GM18505 (cell line): Measurements from ENCODE around the gene ADGRD1.
"Not testable (repeated sequence)": the region's sequence is repeated elsewhere in the genome, so short reads cannot be mapped to it uniquely, and the experiment has no call there.

Experiments used
- ATAC-seq: cut with Tn5 transposase; IDR thresholded peaks from one replicate; pipeline ENCODE4 v1.9.1; 2021; ENCODE audit not compliant: unreplicated experiment
- POLR2A ChIP-seq: IDR thresholded peaks from 4 replicates; pipeline ENCODE4 v1.6.1; 2011; ENCODE audit warnings: borderline replicate concordance; ENCODE audit not compliant: insufficient read depth, insufficient read length; ENCODE audit errors: extremely low read depth

Gene ADGRD1

GRCh38 chr12:131114271-131114670 lies 160.6 kb downstream of the ADGRD1 start:
- no peak for ATAC-seq
- no peak for TF ChIP-seq POLR2A

DNA sequence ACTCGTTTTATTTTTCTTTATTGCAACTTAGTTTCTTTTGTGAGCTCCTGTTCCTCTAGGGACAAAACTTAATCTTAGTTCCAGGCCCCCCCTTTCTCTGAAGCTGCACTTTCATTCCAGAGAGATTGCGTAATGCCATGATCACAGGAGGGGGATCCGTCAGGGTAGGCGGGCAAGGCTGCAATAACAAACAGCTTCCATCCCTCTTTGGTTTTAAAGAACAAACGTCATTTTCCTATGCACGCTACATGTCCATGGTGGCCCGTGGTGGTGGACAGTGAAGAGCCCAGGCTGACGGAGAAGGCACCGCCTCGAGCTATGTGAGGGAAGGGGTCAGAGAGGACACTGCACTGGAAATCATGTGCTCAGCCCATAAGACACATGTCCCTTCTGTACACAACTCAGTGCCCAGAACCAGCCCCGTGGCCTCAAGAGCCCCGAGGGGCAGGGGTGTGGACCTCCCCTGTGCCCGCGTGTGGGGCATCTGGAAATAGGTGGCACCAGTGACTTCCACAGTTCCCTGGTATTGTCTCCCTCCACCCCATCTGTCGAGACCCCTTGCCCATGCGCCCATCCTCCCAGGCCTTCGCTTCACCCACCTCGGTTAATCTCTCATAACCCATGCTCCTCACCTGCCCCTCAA lies 161.4 kb downstream of the ADGRD1 start:
- ATAC-seq: no peak
- no peak for TF ChIP-seq POLR2A

GRCh38 chr12:131115766-131116467 lies 162.2 kb downstream of the ADGRD1 start:
- no peak for TF ChIP-seq POLR2A
- no peak for ATAC-seq

- no peak for TF ChIP-seq POLR2A
- ATAC-seq: no peak
Observed at GRCh38 chr12:131116468-131117117, 162.9 kb downstream of the ADGRD1 start.

- no peak for ATAC-seq
- no peak for TF ChIP-seq POLR2A
Observed at GRCh38 chr12:131117438-131118245, 163.9 kb downstream of the ADGRD1 start.

DNA sequence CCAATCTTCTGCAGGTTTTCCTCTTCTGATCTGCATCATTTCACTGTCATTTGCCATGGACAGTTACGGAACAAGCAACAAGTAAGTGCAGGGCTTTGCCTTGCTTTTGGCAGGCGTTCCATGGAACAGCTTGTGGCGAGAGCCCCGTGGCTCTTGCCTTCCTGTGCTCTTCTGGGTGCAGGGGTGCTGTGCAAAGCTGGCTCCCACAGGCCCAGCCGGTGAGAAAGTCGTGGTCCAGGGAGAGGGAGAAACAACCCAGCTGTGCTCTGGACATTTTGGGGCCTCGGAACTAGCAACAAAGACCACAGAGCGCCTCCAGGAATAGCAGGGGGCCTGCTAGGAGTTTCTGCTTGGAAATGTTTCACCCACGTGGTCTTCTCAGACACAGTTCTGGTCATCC lies 164.7 kb downstream of the ADGRD1 start:
- ATAC-seq: no peak
- TF ChIP-seq POLR2A: no peak

- ATAC-seq: not testable (repeated sequence)
Observed at GRCh38 chr12:131119345-131119744, 165.6 kb downstream of the ADGRD1 start.

DNA sequence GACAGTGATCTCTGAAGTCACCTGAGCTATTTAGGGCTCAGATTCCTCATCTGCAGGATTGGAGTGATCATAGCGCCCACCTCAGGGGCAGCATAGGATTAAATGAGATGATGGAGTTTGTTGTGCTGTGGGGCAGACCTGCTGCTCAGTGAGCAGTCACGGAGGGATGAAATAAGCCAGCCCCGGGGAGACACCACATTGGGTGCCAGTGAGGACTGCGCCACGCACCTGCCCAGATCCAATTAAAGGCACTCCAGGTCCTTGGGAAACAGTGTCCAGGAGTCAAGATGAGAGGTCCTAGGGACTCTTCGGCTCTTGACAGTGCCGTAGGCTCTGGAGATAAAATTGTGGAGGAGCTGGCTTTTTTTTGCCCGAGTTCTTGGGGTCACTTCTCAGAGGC lies 166.2 kb downstream of the ADGRD1 start:
- TF ChIP-seq POLR2A: no peak
- ATAC-seq: no peak

DNA sequence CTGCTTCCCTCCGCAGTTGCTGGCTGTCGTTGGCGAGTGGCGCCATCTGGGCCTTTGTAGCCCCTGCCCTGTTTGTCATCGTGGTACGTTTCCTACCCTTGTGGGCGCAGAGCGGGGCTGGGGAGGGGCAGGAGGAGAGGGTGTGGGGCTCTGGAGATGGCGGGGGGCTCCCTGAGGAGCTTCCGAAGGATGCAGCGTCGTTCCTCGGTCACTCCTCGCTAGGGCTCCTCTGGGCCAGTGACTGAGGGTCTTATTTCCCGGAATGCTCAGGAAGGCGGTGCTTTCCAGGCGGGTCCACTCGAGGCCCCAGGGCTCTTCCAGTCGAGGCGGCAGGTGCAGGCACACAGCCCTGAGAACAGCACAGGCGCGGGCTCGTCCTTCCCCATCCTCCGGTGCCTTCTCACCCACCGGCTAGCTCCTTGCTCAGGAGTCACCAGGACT lies 167.1 kb downstream of the ADGRD1 start:
- no peak for TF ChIP-seq POLR2A
- ATAC-seq: no peak

- no peak for TF ChIP-seq POLR2A
- no peak for ATAC-seq
Observed at GRCh38 chr12:131121705-131122405, 168.1 kb downstream of the ADGRD1 start.

- TF ChIP-seq POLR2A: no peak
- ATAC-seq: no peak
Observed at GRCh38 chr12:131122631-131123030, 168.9 kb downstream of the ADGRD1 start.

DNA sequence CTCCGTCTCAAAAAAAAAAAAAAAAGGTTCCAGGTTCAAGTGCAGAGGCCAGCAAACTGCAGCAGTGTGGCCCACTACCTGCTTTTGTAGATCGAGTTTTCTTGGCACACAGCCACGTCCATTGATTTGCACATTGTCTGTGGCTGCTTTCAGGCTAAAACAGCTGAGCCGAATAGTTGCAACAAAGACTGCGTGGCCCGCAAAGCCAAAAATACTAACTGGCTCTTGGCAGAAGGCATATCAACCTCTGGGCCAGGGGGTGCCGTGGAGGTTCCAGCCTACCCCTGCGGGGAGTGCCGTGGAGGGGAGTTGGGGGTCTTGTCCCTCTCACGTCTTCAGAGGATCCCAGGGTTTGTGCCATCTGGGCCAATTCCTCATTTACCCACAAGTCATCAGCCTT lies 170.1 kb downstream of the ADGRD1 start:
- no peak for ATAC-seq
- no peak for TF ChIP-seq POLR2A

DNA sequence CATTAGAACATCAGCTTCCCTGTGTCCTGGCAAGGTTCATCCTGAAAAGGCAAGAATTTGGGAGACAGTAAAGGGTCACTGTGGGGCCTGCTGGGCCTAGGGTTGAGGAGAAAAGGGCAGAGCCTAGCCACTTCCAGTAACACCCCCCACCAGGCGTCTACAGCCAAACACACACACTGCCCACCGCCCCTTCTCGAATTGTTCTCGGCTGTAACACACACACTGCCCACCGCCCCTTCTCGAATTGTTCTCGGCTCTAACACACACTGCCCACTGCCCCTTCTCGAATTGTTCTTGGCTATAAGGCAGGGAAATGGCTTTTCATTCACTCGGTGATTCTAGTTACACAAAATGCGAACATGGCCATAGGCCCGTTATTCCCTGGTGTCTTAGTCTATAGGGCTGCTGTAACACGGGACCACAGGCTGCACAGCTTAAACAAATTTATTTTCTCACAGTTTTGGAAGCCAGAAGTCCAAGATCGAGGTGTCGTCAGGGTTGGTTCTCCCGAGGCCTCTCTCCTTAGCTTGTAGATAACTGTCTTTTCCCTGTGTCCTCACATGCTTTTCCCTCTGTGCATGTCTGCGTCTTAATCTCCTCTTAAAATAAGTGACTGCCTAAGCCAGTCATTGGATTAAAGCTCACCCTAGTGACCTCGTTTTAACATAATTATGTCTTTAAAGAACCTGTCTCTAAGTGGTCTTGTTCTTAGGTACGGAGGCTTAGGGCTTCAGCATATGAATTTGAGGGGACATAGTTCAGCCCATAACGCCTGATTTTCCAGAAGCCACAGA lies 171.0 kb downstream of the ADGRD1 start:
- no peak for ATAC-seq

More for the DNA sequence above, 171.0 kb downstream of the ADGRD1 start:
- TF ChIP-seq POLR2A: no peak
